ENCODE data around the gene NDUFA3. TPM values are rescaled to one million over a fixed set of nuclear protein-coding genes. Genes with fewer than 3 reads are reported as not detected.
"Not testable (repeated sequence)": the region's sequence is repeated elsewhere in the genome, so short reads cannot be mapped to it uniquely, and the experiment has no call there.

The NDUFA3 gene
- total RNA-seq, 1 experiment from 2014 or later = 211 TPM

- H3K36me3 ChIP-seq (ENCODE audit: control insufficient read depth, insufficient read depth, low read length); in situ Hi-C loops (cut with HindIII; ENCODE audit: low pct_unique_long_range_greater_than_20kb, low sequenced_read_pairs); H3K9me3 ChIP-seq (ENCODE audit: control insufficient read depth, insufficient read depth, low read depth, low read length); DNase-seq (ENCODE audit: low read depth, low spot score); H3K27me3 ChIP-seq (ENCODE audit: control insufficient read depth, insufficient read depth, low read length): not testable (repeated sequence)
- ChIA-PET POLR2A (interaction anchor here (0.6 to 0.7 kb wide), 2 partner anchors 48 to 208 kb away, joined by 3 read pairs; no protein-coding TSS in a partner anchor), CTCF (interaction anchor here (0.5 to 1.1 kb wide), 3 partner anchors 14 to 269 kb away, joined by 4 to 7 read pairs (median 4); partner anchors contain the start of gene TARM1)
- intact Hi-C loops (cut with micrococcal nuclease; ENCODE audit: unreplicated experiment) = loop anchor here (5.0 kb wide), 1 partner anchor 64 kb away; no protein-coding TSS in a partner anchor
- H3K4me1 ChIP-seq (ENCODE audit: control insufficient read depth, insufficient read depth, low read length) = peaks cover 16% of the 10 kb centered on the region
- peak overlapping the region; percentile 89 for H3K27ac ChIP-seq (ENCODE audit: low read length)
- TSS peak; percentile 92 for BruUV-seq (replicated peaks)
- peak overlapping the region; percentile 45 to 74 for H3K4me3 ChIP-seq (ENCODE audit: low read depth in 2 of 2, low read length in 2 of 2)
- peak; percentile 79 for ATAC-seq
- TF ChIP-seq SIN3A (IDR thresholded peaks at IDR 0.05; ENCODE audit: borderline replicate concordance, insufficient read depth, low read depth, low read length) (peak; percentile 63; the same call in 1 of the 2 replicates), POLR2AphosphoS5 (IDR thresholded peaks at IDR 0.05; ENCODE audit: low read depth, low read length) (peak; percentile 35; the same call in 1 of the 2 replicates)
Observed at GRCh38 chr19:54095859-54096616, 6.6 kb upstream of the NDUFA3 start.

- BruUV-seq (replicated peaks) = no TSS peak
- H3K27me3 ChIP-seq (ENCODE audit: control insufficient read depth, insufficient read depth, low read length) = no peaks in the 10 kb centered on the region
- CTCF ChIA-PET = interaction anchor here (0.7 to 1.1 kb wide), 4 partner anchors 15 to 190 kb away, joined by 3 to 7 read pairs (median 4); partner anchors contain the start of gene TARM1
- peaks cover 16% of the 10 kb centered on the region for H3K4me1 ChIP-seq (ENCODE audit: control insufficient read depth, insufficient read depth, low read length)
- H3K9me3 ChIP-seq (ENCODE audit: control insufficient read depth, insufficient read depth, low read depth, low read length) = peaks cover 4% of the 10 kb centered on the region; the same call in 1 of the 2 replicates
- POLR2A ChIA-PET = interaction anchor here (0.7 kb wide), 1 partner anchor 107 kb away, joined by 3 read pairs; no protein-coding TSS in a partner anchor
- TF ChIP-seq REST (IDR thresholded peaks at IDR 0.05; ENCODE audit: insufficient read depth in 1 of 2, low read depth in 2 of 2, low read length in 1 of 2) (no peak), CTCF (IDR thresholded peaks at IDR 0.05) (no peak), POLR2AphosphoS5 (IDR thresholded peaks at IDR 0.05; ENCODE audit: low read depth, low read length) (no peak), TCF7L2 (IDR thresholded peaks at IDR 0.05; ENCODE audit: low read depth, low read length) (no peak), SIN3A (IDR thresholded peaks at IDR 0.05; ENCODE audit: borderline replicate concordance, insufficient read depth, low read depth, low read length) (no peak)
- in situ Hi-C loops (cut with HindIII; ENCODE audit: low pct_unique_long_range_greater_than_20kb, low sequenced_read_pairs) (no loop called here), intact Hi-C loops (cut with micrococcal nuclease; ENCODE audit: unreplicated experiment) (loop anchor here (5.0 kb wide), 1 partner anchor 64 kb away; no protein-coding TSS in a partner anchor)
- ATAC-seq = peak; percentile 83
- H3K27ac ChIP-seq (ENCODE audit: low read length) = peak overlapping the region; percentile 89
- peak overlapping the region; percentile 45 to 74 for H3K4me3 ChIP-seq (ENCODE audit: low read depth in 2 of 2, low read length in 2 of 2)
- no peaks in the 10 kb centered on the region for H3K36me3 ChIP-seq (ENCODE audit: control insufficient read depth, insufficient read depth, low read length)
- no peak for DNase-seq (ENCODE audit: low read depth, low spot score)
Observed at GRCh38 chr19:54096617-54097106, 6.0 kb upstream of the NDUFA3 start.

All from Panc1 (cell line).